Measurements from ENCODE around the gene ACCS. TPM values are rescaled to one million over a fixed set of nuclear protein-coding genes. Genes with fewer than 3 reads are reported as not detected.

ACCS gene
- total RNA-seq, 4 donors from 2014 or later: 0.58 to 4.0 (median 1.8) TPM

- Histone ChIP-seq H3K27ac (no peak overlapping the region), H3K36me3 (no peaks in the 10 kb centered on the region), H3K27me3 (peaks cover 0 to 6% (median 5%) of the 10 kb centered on the region in 3 donors), H3K4me3 (no peak overlapping the region), H3K4me1 (peaks cover 5 to 14% of the 10 kb centered on the region in 2 donors), H3K9me3 (no peaks in the 10 kb centered on the region)
- in situ Hi-C loops (cut with MboI; ENCODE audit: low sequenced_read_pairs in 4 of 4): loop anchor here in 3 of 4 donors (10.0 kb wide), 2 partner anchors 90 to 140 kb away; partner anchors contain the start of gene C11orf96 (in 1 of the 3)
- TF ChIP-seq POLR2A (IDR thresholded peaks at IDR 0.05) (no peak), CTCF (IDR thresholded peaks at IDR 0.05 in 4 of 5, conservative IDR thresholded peaks at IDR 0.05 in 1 of 5) (no peak)
- intact Hi-C loops (cut with DNase I; ENCODE audit: low total_unique reads): loop anchor here (5.0 kb wide), 1 partner anchor 87 kb away; no protein-coding TSS in a partner anchor
- ATAC-seq: no peak
- DNase-seq: no peak
Observed at GRCh38 chr11:44034639-44035038, 31.4 kb upstream of the ACCS start.

- DNase-seq (peak; percentile 38 to 63), ATAC-seq (peak; percentile 63 to 83)
- Histone ChIP-seq H3K4me1 (peaks cover under 1 to 5% of the 10 kb centered on the region in 2 donors), H3K4me3 (no peak overlapping the region), H3K9me3 (no peaks in the 10 kb centered on the region), H3K27me3 (peaks cover 0 to 5% (median 5%) of the 10 kb centered on the region in 3 donors), H3K36me3 (no peaks in the 10 kb centered on the region), H3K27ac (peak overlapping the region in 2 of 4 donors; percentile 37 to 50)
- TF ChIP-seq POLR2A (IDR thresholded peaks at IDR 0.05) (no peak), CTCF (IDR thresholded peaks at IDR 0.05 in 4 of 5, conservative IDR thresholded peaks at IDR 0.05 in 1 of 5) (peak; percentile 47 to 75 (median 61))
- in situ Hi-C loops (cut with MboI; ENCODE audit: low sequenced_read_pairs in 4 of 4) (loop anchor here in 3 of 4 donors (10.0 kb wide), 2 partner anchors 92 to 142 kb away; partner anchors contain the start of gene C11orf96 (in 1 of the 3)), intact Hi-C loops (cut with DNase I; ENCODE audit: low total_unique reads) (loop anchor here (1.0 to 2.0 kb wide), 2 partner anchors 48 to 147 kb away; no protein-coding TSS in a partner anchor)
Observed at GRCh38 chr11:44036811-44037657, 29.0 kb upstream of the ACCS start.

GRCh38 chr11:44037658-44037998 lies 28.4 kb upstream of the ACCS start:
- TF ChIP-seq CTCF (IDR thresholded peaks at IDR 0.05 in 4 of 5, conservative IDR thresholded peaks at IDR 0.05 in 1 of 5) (peak in 1 of 5 experiments; percentile 3), POLR2A (IDR thresholded peaks at IDR 0.05) (no peak)
- in situ Hi-C loops (cut with MboI; ENCODE audit: low sequenced_read_pairs in 4 of 4) (loop anchor here in 3 of 4 donors (10.0 kb wide), 2 partner anchors 93 to 143 kb away; partner anchors contain the start of gene C11orf96 (in 1 of the 3)), intact Hi-C loops (cut with DNase I; ENCODE audit: low total_unique reads) (loop anchor here (1.0 to 2.0 kb wide), 2 partner anchors 49 to 147 kb away; no protein-coding TSS in a partner anchor)
- H3K36me3 ChIP-seq: no peaks in the 10 kb centered on the region
- ATAC-seq (no peak), DNase-seq (no peak)
- no peak overlapping the region for H3K4me3 ChIP-seq
- H3K4me1 ChIP-seq: peaks cover 0 to under 1% of the 10 kb centered on the region in 2 donors
- H3K9me3 ChIP-seq: no peaks in the 10 kb centered on the region
- no peaks in the 10 kb centered on the region for H3K27me3 ChIP-seq
- no peak overlapping the region for H3K27ac ChIP-seq

GRCh38 chr11:44043157-44043556 lies 22.9 kb upstream of the ACCS start:
- TF ChIP-seq POLR2A (IDR thresholded peaks at IDR 0.05): no peak
- TF ChIP-seq CTCF (IDR thresholded peaks at IDR 0.05 in 4 of 5, conservative IDR thresholded peaks at IDR 0.05 in 1 of 5): no peak
- Histone ChIP-seq H3K9me3 (no peaks in the 10 kb centered on the region), H3K4me1 (no peaks in the 10 kb centered on the region), H3K36me3 (no peaks in the 10 kb centered on the region), H3K27ac (no peak overlapping the region), H3K4me3 (no peak overlapping the region), H3K27me3 (no peaks in the 10 kb centered on the region)
- intact Hi-C loops (cut with DNase I; ENCODE audit: low total_unique reads): no loop called here
- DNase-seq: no peak
- ATAC-seq: no peak
- in situ Hi-C loops (cut with MboI; ENCODE audit: low sequenced_read_pairs in 4 of 4): loop anchor here in 2 of 4 donors (5.0 to 10.0 kb wide), 2 partner anchors 148 to 156 kb away; no protein-coding TSS in a partner anchor
